ENCODE results near the gene SEMA4A. TPM values are rescaled to one million over a fixed set of nuclear protein-coding genes. Genes with fewer than 3 reads are reported as not detected.

Gene SEMA4A
- total and polyA plus RNA-seq, 9 of the 15 experiments (the other 6 are each of a cell fraction or from before 2014, with no cell fraction given), result 0.04 to 1.7 (median 0.45) TPM

- intact Hi-C loops (cut with micrococcal nuclease), result no loop called here
- TF ChIP-seq MTA1 (IDR thresholded peaks at IDR 0.05; ENCODE audit: borderline replicate concordance) (no peak), TEAD1 (CRISPR knock-in tag; IDR thresholded peaks at IDR 0.05) (0 out of 4 replicates have a peak, but pooled peaks of 1 of the 2 experiments have one; percentile 3), SNIP1 (IDR thresholded peaks at IDR 0.05; ENCODE audit: low read depth) (no peak), ZNF699 (CRISPR knock-in tag; IDR thresholded peaks at IDR 0.05; ENCODE audit: insufficient replicate concordance) (no peak), NR2C2 (CRISPR knock-in tag; IDR thresholded peaks at IDR 0.05) (0 out of 2 replicates have a peak, but pooled peaks have one; percentile 23), NR2C2 (tag; IDR thresholded peaks at IDR 0.05) (no peak), MTA3 (IDR thresholded peaks at IDR 0.05; ENCODE audit: borderline replicate concordance) (no peak), TAF1 (IDR thresholded peaks at IDR 0.05; ENCODE audit: control insufficient read depth, extremely low read depth, insufficient read depth, low read length, severe bottlenecking) (no peak), TARDBP (IDR thresholded peaks at IDR 0.05) (no peak), CHD4 (IDR thresholded peaks at IDR 0.05; ENCODE audit: insufficient read depth, insufficient replicate concordance, low read depth, low read length, poor library complexity, severe bottlenecking) (no peak), ZNF318 (IDR thresholded peaks at IDR 0.05; ENCODE audit: borderline replicate concordance in 1 of 2, low read depth in 1 of 2) (no peak), CHD1 (IDR thresholded peaks at IDR 0.05; ENCODE audit: low read length) (no peak), ZNF75A (CRISPR knock-in tag; IDR thresholded peaks at IDR 0.05) (no peak)
These were observed 6.8 kb downstream of the SEMA4A start for GRCh38 chr1:156160000-156160742.

More at GRCh38 chr1:156160000-156160742, 6.8 kb downstream of the SEMA4A start:
- H3K36me3 ChIP-seq (ENCODE audit: control insufficient read depth, insufficient read depth, low read length), result no peaks in the 10 kb centered on the region
- no peaks in the 10 kb centered on the region for H3K79me2 ChIP-seq (ENCODE audit: control insufficient read depth, insufficient read depth, low read length)
- peak overlapping the region; percentile 60; the same call in 1 of the 3 replicates for H3K27ac ChIP-seq (ENCODE audit: extremely low read depth, low read depth, low read length)
- peaks cover 23% of the 10 kb centered on the region in 2 experiments for H3K4me1 ChIP-seq (replicated peaks in 1 of 2; ENCODE audit: control insufficient read depth in 2 of 2, insufficient read depth in 2 of 2, low read length in 2 of 2)
- FAIRE-seq (no peak), ATAC-seq (peak; percentile 5; the same call in 2 of the 3 replicates), DNase-seq (ENCODE audit: extremely low read depth in 1 of 4, low spot score in 3 of 4) (no peak)
- peak overlapping the region; percentile 85 for H3K4me2 ChIP-seq (ENCODE audit: insufficient read depth, low read length)
- no peaks in the 10 kb centered on the region for H3K9me3 ChIP-seq (replicated peaks; ENCODE audit: control insufficient read depth, insufficient read depth, low read depth, low read length)
- in situ Hi-C loops (cut with MboI), result no loop called here
- ChIA-PET POLR2A (interaction anchor here (0.6 to 1.6 kb wide), 3 partner anchors 10 to 53 kb away, joined by 3 to 6 read pairs (median 6); partner anchors contain the start of gene PMF1), CTCF (ENCODE audit: low intra/inter-chr PET ratio) (no interaction called here)
- H3K27me3 ChIP-seq (ENCODE audit: control insufficient read depth in 2 of 2, insufficient read depth in 2 of 2, low read length in 2 of 2), result no peaks in the 10 kb centered on the region
- peak overlapping the region; percentile 61 to 84 for H3K9ac ChIP-seq (ENCODE audit: insufficient read depth in 1 of 2, low read depth in 2 of 2, low read length in 2 of 2)
- H2AFZ ChIP-seq (ENCODE audit: low read depth, low read length), result peak overlapping the region; percentile 97
- 52% methylated on average over 10 of the region's 13 CpGs for WGBS (ENCODE audit: insufficient coverage, low coverage, missing lambda C conversion rate)
- no peaks in the 10 kb centered on the region for H3K9me1 ChIP-seq (ENCODE audit: control insufficient read depth, insufficient read depth, low read length)
- H4K20me1 ChIP-seq (replicated peaks; ENCODE audit: control insufficient read depth, insufficient read depth, low read length), result no peaks in the 10 kb centered on the region
- no TSS peak for BruUV-seq (replicated peaks)
- H3K4me3 ChIP-seq, result peak overlapping the region; percentile 37
